Ramos (cell line): ENCODE data around the gene MAN2A2.

Experiments used
- in situ Hi-C: fragments of 300-500 bp; cut with MboI; formaldehyde crosslinking; loops from one replicate; pipeline ENCODE4 v1.14.3; 2022; ENCODE audit warnings: low sequenced_read_pairs; ENCODE audit not compliant: unreplicated experiment

MAN2A2 gene

GRCh38 chr15:90902840-90903732 lies at the start of gene MAN2A2:
Gene MAN2A2 (plus strand): TSS chr15:90903302. CDS start chr15:90904208, 906 bp downstream.
- in situ Hi-C loops, result no loop called here

GRCh38 chr15:90855139-90855538 lies 48.0 kb upstream of the MAN2A2 start:
- in situ Hi-C loops, result no loop called here

- in situ Hi-C loops, result no loop called here
These were observed 45.8 kb upstream of the MAN2A2 start for GRCh38 chr15:90857337-90857736.

- in situ Hi-C loops, result no loop called here
These were observed 45.1 kb upstream of the MAN2A2 start for GRCh38 chr15:90857883-90858443.

- in situ Hi-C loops, result no loop called here
These were observed 43.6 kb upstream of the MAN2A2 start for GRCh38 chr15:90859234-90860131.

GRCh38 chr15:90860450-90860849 lies 42.7 kb upstream of the MAN2A2 start:
- in situ Hi-C loops, result no loop called here

- in situ Hi-C loops, result no loop called here
These were observed 42.0 kb upstream of the MAN2A2 start for GRCh38 chr15:90860942-90861675.

- in situ Hi-C loops, result no loop called here
These were observed 40.6 kb upstream of the MAN2A2 start for GRCh38 chr15:90862487-90862886.

- in situ Hi-C loops, result no loop called here
These were observed 39.9 kb upstream of the MAN2A2 start for GRCh38 chr15:90862964-90863778.

GRCh38 chr15:90863987-90864386 lies 39.1 kb upstream of the MAN2A2 start:
- in situ Hi-C loops, result no loop called here

- in situ Hi-C loops, result no loop called here
These were observed 38.6 kb upstream of the MAN2A2 start for GRCh38 chr15:90864507-90864906.

- in situ Hi-C loops, result no loop called here
These were observed 37.4 kb upstream of the MAN2A2 start for GRCh38 chr15:90865702-90866101.

GRCh38 chr15:90866161-90866715 lies 36.9 kb upstream of the MAN2A2 start:
- in situ Hi-C loops, result no loop called here

- in situ Hi-C loops, result no loop called here
These were observed 36.3 kb upstream of the MAN2A2 start for GRCh38 chr15:90866800-90867199.

GRCh38 chr15:90868261-90868689 lies 34.8 kb upstream of the MAN2A2 start, which contains the start of gene FURIN:
Gene FURIN (plus strand): TSS chr15:90868588. CDS start chr15:90875741, 7,153 bp downstream.
- in situ Hi-C loops, result no loop called here

- in situ Hi-C loops, result no loop called here
These were observed 34.0 kb upstream of the MAN2A2 start for GRCh38 chr15:90869140-90869541.

- in situ Hi-C loops, result no loop called here
These were observed 33.3 kb upstream of the MAN2A2 start for GRCh38 chr15:90869601-90870353.
